ENCODE data around the gene OTOG.

DNA sequence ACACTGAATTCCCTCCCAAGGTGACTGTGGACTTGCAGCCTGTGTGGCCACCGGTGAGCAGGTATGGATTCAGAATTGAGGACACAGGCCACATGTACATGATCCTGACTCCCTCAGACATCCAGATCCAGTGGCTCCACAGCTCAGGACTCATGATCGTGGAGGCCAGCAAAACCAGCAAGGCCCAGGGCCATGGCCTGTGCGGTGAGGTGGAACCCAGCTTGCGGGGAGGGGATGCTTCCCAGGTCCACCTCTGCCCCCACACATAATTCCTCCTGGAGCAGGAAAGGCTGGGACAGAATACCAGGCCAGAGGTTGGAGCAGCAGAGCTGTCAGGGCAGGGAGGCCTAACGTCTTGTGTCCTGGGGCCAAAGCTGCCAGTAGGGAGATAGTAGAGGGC, 82.1 kb downstream of the OTOG start:
- TF ChIP-seq, protein P1, sequence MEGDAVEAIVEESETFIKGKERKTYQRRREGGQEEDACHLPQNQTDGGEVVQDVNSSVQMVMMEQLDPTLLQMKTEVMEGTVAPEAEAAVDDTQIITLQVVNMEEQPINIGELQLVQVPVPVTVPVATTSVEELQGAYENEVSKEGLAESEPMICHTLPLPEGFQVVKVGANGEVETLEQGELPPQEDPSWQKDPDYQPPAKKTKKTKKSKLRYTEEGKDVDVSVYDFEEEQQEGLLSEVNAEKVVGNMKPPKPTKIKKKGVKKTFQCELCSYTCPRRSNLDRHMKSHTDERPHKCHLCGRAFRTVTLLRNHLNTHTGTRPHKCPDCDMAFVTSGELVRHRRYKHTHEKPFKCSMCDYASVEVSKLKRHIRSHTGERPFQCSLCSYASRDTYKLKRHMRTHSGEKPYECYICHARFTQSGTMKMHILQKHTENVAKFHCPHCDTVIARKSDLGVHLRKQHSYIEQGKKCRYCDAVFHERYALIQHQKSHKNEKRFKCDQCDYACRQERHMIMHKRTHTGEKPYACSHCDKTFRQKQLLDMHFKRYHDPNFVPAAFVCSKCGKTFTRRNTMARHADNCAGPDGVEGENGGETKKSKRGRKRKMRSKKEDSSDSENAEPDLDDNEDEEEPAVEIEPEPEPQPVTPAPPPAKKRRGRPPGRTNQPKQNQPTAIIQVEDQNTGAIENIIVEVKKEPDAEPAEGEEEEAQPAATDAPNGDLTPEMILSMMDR (IDR thresholded peaks at IDR 0.05), result no peak
- TF ChIP-seq POLR2A (IDR thresholded peaks at IDR 0.05), result no peak
